SK-N-SH (cell line): ENCODE data around the gene SLC35A4. TPM values are rescaled to one million over a fixed set of nuclear protein-coding genes. Genes with fewer than 3 reads are reported as not detected.

Experiments used
- CTCF ChIA-PET: fragments of 300-600, 350-600 bp; formaldehyde crosslinking; extraction: SDS; loops from one replicate; lab custom pipeline; 2021; lab: Yijun Ruan, JAX
- POLR2A ChIA-PET: fragments of 350-600 bp; sonication (Branson Sonifier 250); formaldehyde crosslinking; extraction: SDS; loops from one replicate; lab custom pipeline; 2020; ENCODE audit warnings: antibody characterized with exemption, inconsistent platforms; lab: Yijun Ruan, JAX
- DNase-seq: peaks from one replicate; pipeline ENCODE4 v3.0.0; 2012
- H2AFZ ChIP-seq: fragments of 200-600 bp; sonication (generic); 2 replicates; pipeline ENCODE4 v1.8.1; 2016; ENCODE audit warnings: antibody characterized with exemption, mild to moderate bottlenecking, low read depth
- H3F3A ChIP-seq: fragments of 200-600 bp; sonication (generic); replicated peaks from 2 replicates; pipeline ENCODE3; 2016; ENCODE audit warnings: antibody characterized with exemption, mild to moderate bottlenecking; ENCODE audit not compliant: insufficient read depth
- H3K27ac ChIP-seq, 2 experiments: fragments of 200-500 bp in 1 of 2; fragments of 200-600 bp in 1 of 2; sonication (Bioruptor generic) in 1 of 2; sonication (generic), shearing (Covaris generic) in 1 of 2; 2 replicates each; pipeline versions ENCODE4 v1.5.1 to v1.6.1; 2014 to 2016; ENCODE audit warnings: low read depth in 2 of 2, inconsistent platforms in 1 of 2, low read length in 1 of 2, mild to moderate bottlenecking in 1 of 2, mixed read lengths in 1 of 2
- H3K27me3 ChIP-seq: fragments of 200-600 bp; sonication (generic), shearing (Covaris generic); 2 replicates; pipeline ENCODE4 v1.6.1; 2016; ENCODE audit warnings: mixed run types; ENCODE audit not compliant: insufficient read depth
- H3K36me3 ChIP-seq, 2 experiments: fragments of 200-500 bp in 1 of 2; fragments of 200-600 bp in 1 of 2; sonication (Bioruptor generic) in 1 of 2; sonication (generic) in 1 of 2; replicated peaks in 1 of 2; 2 replicates each; pipeline versions ENCODE3 to v1.5.1; 2014 to 2016; ENCODE audit warnings: low read length in 1 of 2, mild to moderate bottlenecking in 1 of 2; ENCODE audit not compliant: insufficient read depth in 2 of 2, control insufficient read depth in 1 of 2
- H3K4me1 ChIP-seq, 2 experiments: fragments of 200-500 bp in 1 of 2; fragments of 200-600 bp in 1 of 2; sonication (Bioruptor generic) in 1 of 2; sonication (generic), shearing (Covaris generic) in 1 of 2; 2 replicates each; pipeline versions ENCODE4 v1.5.1 to v1.6.1; 2014 to 2016; ENCODE audit warnings: low read depth in 1 of 2, low read length in 1 of 2, mixed run types in 1 of 2; ENCODE audit not compliant: insufficient read depth in 2 of 2, control insufficient read depth in 1 of 2
- H3K4me2 ChIP-seq: fragments of 200-600 bp; sonication (generic), shearing (Covaris generic); 2 replicates; pipeline ENCODE4 v1.6.1; 2017; ENCODE audit warnings: mixed run types
- H3K4me3 ChIP-seq, 2 experiments: fragments of 200-500 bp in 1 of 2; fragments of 200-600 bp in 1 of 2; sonication (Bioruptor generic) in 1 of 2; sonication (generic), shearing (Covaris generic) in 1 of 2; 2 replicates each; pipeline versions ENCODE4 v1.5.1 to v1.8.1; 2014 to 2016; ENCODE audit warnings: low read depth in 2 of 2, inconsistent platforms in 1 of 2, low read length in 1 of 2, mild to moderate bottlenecking in 1 of 2, mixed read lengths in 1 of 2, moderate library complexity in 1 of 2
- H3K79me2 ChIP-seq: fragments of 200-600 bp; sonication (generic); 2 replicates; pipeline ENCODE4 v1.8.1; 2017; ENCODE audit warnings: mild to moderate bottlenecking; ENCODE audit not compliant: insufficient read depth
- H3K9ac ChIP-seq: fragments of 200-600 bp; sonication (generic); 2 replicates; pipeline ENCODE4 v1.6.1; 2017; ENCODE audit warnings: mixed run types
- H3K9me2 ChIP-seq: fragments of 200-600 bp; sonication (generic); 2 replicates; pipeline ENCODE4 v1.6.1; 2017; ENCODE audit warnings: mixed run types
- H3K9me3 ChIP-seq: fragments of 200-600 bp; sonication (generic); 2 replicates; pipeline ENCODE4 v1.6.1; 2017; ENCODE audit warnings: mixed run types, mild to moderate bottlenecking, moderate library complexity
- H4K20me1 ChIP-seq: fragments of 200-600 bp; sonication (generic); 2 replicates; pipeline ENCODE4 v1.6.1; 2017; ENCODE audit warnings: mild to moderate bottlenecking, mixed run types; ENCODE audit not compliant: insufficient read depth
- CHD2 ChIP-seq: fragments of 150-350 bp; IDR thresholded peaks from 2 replicates; pipeline ENCODE4 v1.6.1; 2018; ENCODE audit warnings: low read length; ENCODE audit not compliant: partially characterized antibody
- EP300 ChIP-seq, 2 experiments: IDR thresholded peaks; 2 replicates each; pipeline versions ENCODE4 v1.4.0 to v1.6.1; 2012; ENCODE audit warnings: borderline replicate concordance in 1 of 2, low read depth in 1 of 2, low read length in 1 of 2
- EZH2phosphoT487 ChIP-seq: fragments of 200-600 bp; sonication (generic); IDR thresholded peaks from 2 replicates; pipeline ENCODE4 v1.6.1; 2017; ENCODE audit warnings: low read depth, mixed run types, mild to moderate bottlenecking, antibody characterized with exemption, moderate library complexity, borderline replicate concordance
- FOXM1 ChIP-seq: IDR thresholded peaks from 2 replicates; pipeline ENCODE4 v1.4.0; 2012; ENCODE audit warnings: low read depth, mild to moderate bottlenecking
- IRF3 ChIP-seq: fragments of 150-350 bp; IDR thresholded peaks from 2 replicates; pipeline ENCODE4 v1.6.1; 2016; ENCODE audit warnings: mild to moderate bottlenecking, low read depth, low read length
- JUND ChIP-seq: IDR thresholded peaks from 2 replicates; pipeline ENCODE4 v1.4.0; 2012
- MAX ChIP-seq: IDR thresholded peaks from 2 replicates; pipeline ENCODE4 v1.4.0; 2012; ENCODE audit warnings: low read depth
- MEF2A ChIP-seq: IDR thresholded peaks from 2 replicates; pipeline ENCODE4 v1.4.0; 2012; ENCODE audit warnings: low read depth, borderline replicate concordance
- MXI1 ChIP-seq: IDR thresholded peaks from 2 replicates; pipeline ENCODE4 v1.6.1; 2012; ENCODE audit warnings: mild to moderate bottlenecking, low read depth, low read length, improper control_type of control experiment
- NFIC ChIP-seq: IDR thresholded peaks from 2 replicates; pipeline ENCODE4 v1.4.0; 2012; ENCODE audit warnings: borderline replicate concordance
- NRF1 ChIP-seq: IDR thresholded peaks from 2 replicates; pipeline ENCODE4 v1.6.1; 2012; ENCODE audit warnings: low read depth, mild to moderate bottlenecking, low read length
- PBX3 ChIP-seq: IDR thresholded peaks from 2 replicates; pipeline ENCODE4; 2012
- POLR2AphosphoS5 ChIP-seq: IDR thresholded peaks from 2 replicates; pipeline ENCODE4 v1.6.1; 2012; ENCODE audit warnings: low read depth, low read length
- RFX5 ChIP-seq: IDR thresholded peaks from 2 replicates; pipeline ENCODE4 v1.6.1; 2012; ENCODE audit warnings: mild to moderate bottlenecking, improper control_type of control experiment, low read length
- SIN3A ChIP-seq: IDR thresholded peaks from 2 replicates; pipeline ENCODE4 v1.6.1; 2012; ENCODE audit warnings: low read depth, mild to moderate bottlenecking, low read length, moderate library complexity, borderline replicate concordance
- TAF1 ChIP-seq: IDR thresholded peaks from 2 replicates; pipeline ENCODE4 v1.6.1; 2012; ENCODE audit warnings: low read depth, mild to moderate bottlenecking, low read length, moderate library complexity, borderline replicate concordance
- TCF12 ChIP-seq: IDR thresholded peaks from 2 replicates; pipeline ENCODE4 v1.4.0; 2012
- USF2 ChIP-seq: fragments of 150-350 bp; IDR thresholded peaks from 2 replicates; pipeline ENCODE4 v1.6.1; 2017; ENCODE audit warnings: antibody characterized with exemption, low read length, low read depth, borderline replicate concordance
- ZBTB33 ChIP-seq: IDR thresholded peaks from 2 replicates; pipeline ENCODE4 v1.4.0; 2012; ENCODE audit warnings: low read depth, borderline replicate concordance
- WGBS: methylation state at CpG from one replicate; pipeline ENCODE4 v1.1.6; 2017; ENCODE audit warnings: low lambda C conversion rate; 5-methylcytosine and 5-hydroxymethylcytosine counted together
- polyA plus RNA-seq, 3 experiments: library from polyadenylated mRNA; depleted of rRNA; stranded (reverse); fragments of >200 nt; gene quantifications; 2 replicates each; pipeline ENCODE4 v1.2.3, GENCODE V29; 2012

Gene SLC35A4
- polyA plus RNA-seq, 1 of the 3 experiments (the other 2 are of a cell fraction): 56.2 TPM

- ChIA-PET CTCF (interaction anchor here (1.1 to 1.4 kb wide), 5 partner anchors 8 to 154 kb away, joined by 3 to 5 read pairs (median 3); no protein-coding TSS in a partner anchor), POLR2A (interaction anchor here (1.4 kb wide), 1 partner anchor 8 kb away, joined by 4 read pairs; no protein-coding TSS in a partner anchor)
- no peaks in the 10 kb centered on the region for H3K9me3 ChIP-seq
- H3K9ac ChIP-seq: peak overlapping the region; percentile 80; the same call in 1 of the 2 replicates
- H3F3A ChIP-seq: peaks cover 5% of the 10 kb centered on the region
- no peak overlapping the region for H2AFZ ChIP-seq
- H3K79me2 ChIP-seq: peaks cover 28% of the 10 kb centered on the region
- 87% methylated on average over 4 of the region's 4 CpGs for WGBS
- H3K4me1 ChIP-seq: peaks cover 3 to 20% of the 10 kb centered on the region in 2 experiments; a peak in 1 of 4 replicates
- no peaks in the 10 kb centered on the region for H4K20me1 ChIP-seq
- no peak for TF ChIP-seq MAX
- TF ChIP-seq MXI1: no peak
- TF ChIP-seq NRF1: no peak
- no peak for TF ChIP-seq TCF12
- no peak for TF ChIP-seq EZH2phosphoT487
- TF ChIP-seq ZBTB33: no peak
- TF ChIP-seq TAF1: no peak
- TF ChIP-seq EP300 (IDR thresholded peaks at IDR 0.05; ENCODE audit: borderline replicate concordance in 1 of 2, low read depth in 1 of 2, low read length in 1 of 2): no peak
- no peak for TF ChIP-seq JUND
- TF ChIP-seq MEF2A: no peak
- TF ChIP-seq CHD2: no peak
- TF ChIP-seq IRF3: no peak
- peak overlapping the region; percentile 85 to 97 for H3K4me3 ChIP-seq
- H3K36me3 ChIP-seq: peaks cover 8 to 35% of the 10 kb centered on the region in 2 experiments
- no peaks in the 10 kb centered on the region for H3K9me2 ChIP-seq
- no peaks in the 10 kb centered on the region for H3K27me3 ChIP-seq
- H3K27ac ChIP-seq: no peak overlapping the region
- no peak for DNase-seq
- peak overlapping the region; percentile 77 for H3K4me2 ChIP-seq
These were observed 1.1 kb downstream of the SLC35A4 start for GRCh38 chr5:140565780-140566095.

GRCh38 chr5:140566665-140567064, 2.0 kb downstream of the SLC35A4 start:
- Histone ChIP-seq H3K36me3 (peaks cover 8 to 28% of the 10 kb centered on the region in 2 experiments), H3K9me2 (no peaks in the 10 kb centered on the region), H3K9ac (no peak overlapping the region), H4K20me1 (no peaks in the 10 kb centered on the region), H3K4me2 (peak overlapping the region; percentile 77; the same call in 1 of the 2 replicates), H3K27me3 (no peaks in the 10 kb centered on the region), H2AFZ (no peak overlapping the region), H3K9me3 (no peaks in the 10 kb centered on the region), H3K4me3 (no peak overlapping the region), H3F3A (peaks cover 5% of the 10 kb centered on the region), H3K4me1 (peaks cover 3 to 20% of the 10 kb centered on the region in 2 experiments; a peak in 1 of 4 replicates), H3K79me2 (peaks cover 28% of the 10 kb centered on the region), H3K27ac (no peak overlapping the region)
- no peak for DNase-seq
- 83% methylated on average over 5 of the region's 5 CpGs for WGBS
- CTCF ChIA-PET: interaction anchor here (0.6 to 0.8 kb wide), 2 partner anchors 31 to 327 kb away, joined by 3 read pairs; no protein-coding TSS in a partner anchor
- POLR2A ChIA-PET: interaction anchor here (1.4 kb wide), 1 partner anchor 9 kb away, joined by 4 read pairs; no protein-coding TSS in a partner anchor
- TF ChIP-seq ZBTB33 (no peak), FOXM1 (no peak), USF2 (no peak), RFX5 (no peak), POLR2AphosphoS5 (no peak), SIN3A (no peak), IRF3 (no peak), JUND (no peak), PBX3 (no peak), NFIC (no peak)
